Activated CD4-positive, alpha-beta T cell treated with anti-CD3 and anti-CD28 coated beads for 1 hour (primary cell): ENCODE data around the gene PPIB.
A peak's percentile ranks its signal among the peaks of the same experiment; 100 is the strongest.

Experiments used
- DNase-seq: peaks from one replicate; pipeline ENCODE4 v3.0.0-alpha.2; 2020

PPIB gene

DNA sequence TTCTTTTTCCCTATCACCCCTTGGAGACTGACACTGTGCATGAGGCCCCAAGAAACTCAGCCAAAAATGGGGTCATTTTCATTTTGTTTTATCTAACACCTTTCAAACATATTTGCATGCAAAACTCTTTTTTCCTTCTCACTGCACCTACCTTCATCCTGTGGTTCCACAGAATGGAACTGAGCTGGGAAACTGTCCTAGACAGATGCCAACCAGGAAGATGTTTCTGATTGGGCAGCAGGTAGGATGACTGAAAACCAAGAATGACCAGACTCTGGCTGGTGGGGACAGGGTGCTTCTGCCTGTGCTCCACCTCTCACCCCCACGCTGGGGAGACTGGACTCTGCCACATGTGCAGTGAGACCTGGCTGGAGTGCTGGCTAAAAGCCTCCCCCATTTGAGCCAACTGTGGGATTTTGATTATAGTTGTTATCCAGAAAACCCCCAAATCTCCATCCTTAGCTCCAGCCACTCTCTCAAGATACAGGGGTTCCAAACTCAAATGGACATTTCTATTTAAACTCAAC, 5.2 kb downstream of the PPIB start:
- no peak for DNase-seq

DNA sequence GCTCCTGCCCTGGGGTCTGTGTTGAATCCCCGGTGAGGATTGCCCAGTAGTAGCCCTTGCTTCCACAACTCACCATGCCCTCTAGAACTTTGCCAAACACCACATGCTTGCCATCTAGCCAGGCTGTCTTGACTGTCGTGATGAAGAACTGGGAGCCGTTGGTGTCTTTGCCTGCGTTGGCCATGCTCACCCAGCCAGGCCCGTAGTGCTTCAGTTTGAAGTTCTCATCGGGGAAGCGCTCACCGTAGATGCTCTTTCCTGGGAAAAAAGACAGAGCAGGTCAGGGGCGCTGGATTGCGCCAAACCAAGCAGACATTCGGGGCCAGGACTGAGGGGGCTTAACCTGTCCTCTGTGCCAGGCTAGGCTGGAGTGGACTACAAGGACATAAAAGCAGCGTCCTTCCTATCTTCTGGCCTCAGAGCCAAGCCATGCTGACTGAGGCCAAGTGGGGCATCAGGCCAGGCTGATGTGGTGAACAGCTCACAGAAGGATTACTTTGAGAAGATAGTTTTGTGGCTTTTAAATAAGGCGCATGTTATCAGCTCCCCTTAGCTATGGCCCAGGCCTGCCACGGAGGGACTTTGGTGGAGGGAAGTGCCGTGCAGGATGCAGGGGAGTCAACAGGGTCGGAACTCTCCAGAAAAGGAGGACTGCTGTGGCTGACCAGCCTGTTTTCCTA, 6.0 kb downstream of the PPIB start:
- no peak for DNase-seq

DNA sequence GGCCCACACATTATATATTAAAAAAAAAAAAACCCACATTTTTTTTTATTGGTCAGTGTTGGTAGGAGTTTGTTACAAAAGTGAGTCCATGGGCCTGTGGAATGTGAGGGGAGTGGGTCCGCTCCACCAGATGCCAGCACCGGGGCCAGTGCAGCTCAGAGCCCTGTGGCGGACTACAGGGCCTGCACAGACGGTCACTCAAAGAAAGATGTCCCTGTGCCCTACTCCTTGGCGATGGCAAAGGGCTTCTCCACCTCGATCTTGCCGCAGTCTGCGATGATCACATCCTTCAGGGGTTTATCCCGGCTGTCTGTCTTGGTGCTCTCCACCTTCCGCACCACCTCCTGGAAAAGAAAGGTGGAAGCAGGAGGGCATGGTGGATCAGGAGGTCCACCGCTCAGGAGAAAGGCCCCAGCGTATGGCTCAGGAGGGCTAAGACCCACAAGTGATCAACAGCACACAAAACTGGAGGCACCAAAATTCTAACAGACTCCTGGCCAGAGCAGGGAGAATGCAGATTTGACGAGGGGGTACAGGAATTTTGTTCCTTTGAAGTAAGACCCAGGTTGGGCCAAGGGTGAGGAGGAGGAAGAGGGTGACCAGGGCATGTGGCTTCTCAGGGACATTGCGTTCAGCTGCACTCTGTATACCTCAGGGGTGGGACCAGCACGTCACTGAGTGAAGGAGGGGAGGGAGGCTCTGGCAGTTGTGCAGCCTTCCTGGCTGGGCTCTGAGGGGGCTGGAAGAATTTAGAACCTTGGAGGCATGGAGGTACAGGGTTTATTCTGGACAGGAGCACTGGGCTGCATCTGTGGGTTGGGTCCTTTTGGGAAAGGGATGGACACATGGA, 6.8 kb downstream of the PPIB start:
- no peak for DNase-seq

DNA sequence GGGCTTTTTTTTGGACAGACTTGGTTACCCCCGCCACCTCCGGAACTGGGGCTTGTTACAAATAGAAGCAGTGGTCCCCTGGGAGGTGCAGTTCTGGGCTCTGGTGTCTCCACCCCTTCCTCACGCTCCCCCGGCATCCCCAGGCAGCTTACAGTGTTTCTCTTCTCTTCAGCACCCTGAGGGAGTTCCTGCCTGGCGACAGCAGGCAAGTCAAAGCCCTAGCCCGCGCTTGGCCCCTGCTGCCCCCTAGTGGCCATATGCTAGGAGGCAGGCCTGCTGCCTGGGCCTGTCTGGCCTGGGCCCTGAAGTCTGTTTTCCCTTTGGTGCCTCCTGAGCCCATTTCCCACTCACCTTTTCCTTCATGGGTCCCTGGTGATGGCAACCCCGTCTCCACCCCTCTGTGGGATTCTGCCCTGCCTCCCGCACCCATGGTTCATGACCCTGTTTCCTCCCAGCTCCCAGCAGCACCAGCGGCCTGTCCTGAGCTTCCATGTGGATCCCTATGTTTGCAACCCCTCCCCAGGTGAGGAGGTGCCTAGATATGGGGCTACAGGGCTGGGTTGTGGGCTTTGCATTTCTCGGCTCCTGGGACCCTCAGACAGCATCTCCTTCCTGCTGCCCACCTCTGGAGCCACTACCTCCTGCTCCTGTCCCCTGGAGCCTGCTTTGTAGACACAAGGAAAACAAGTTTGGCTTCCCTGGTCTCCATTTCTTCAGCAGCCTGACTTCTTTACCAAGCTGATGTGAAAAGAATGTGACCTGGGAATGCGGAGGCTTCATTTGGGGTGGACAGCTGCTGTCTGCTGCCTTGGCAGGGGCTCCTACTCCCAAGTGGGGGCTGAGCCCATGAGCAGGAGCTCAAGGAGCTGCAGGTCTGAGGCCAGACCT, 9.1 kb downstream of the PPIB start:
- DNase-seq, result peak; percentile 86

DNA sequence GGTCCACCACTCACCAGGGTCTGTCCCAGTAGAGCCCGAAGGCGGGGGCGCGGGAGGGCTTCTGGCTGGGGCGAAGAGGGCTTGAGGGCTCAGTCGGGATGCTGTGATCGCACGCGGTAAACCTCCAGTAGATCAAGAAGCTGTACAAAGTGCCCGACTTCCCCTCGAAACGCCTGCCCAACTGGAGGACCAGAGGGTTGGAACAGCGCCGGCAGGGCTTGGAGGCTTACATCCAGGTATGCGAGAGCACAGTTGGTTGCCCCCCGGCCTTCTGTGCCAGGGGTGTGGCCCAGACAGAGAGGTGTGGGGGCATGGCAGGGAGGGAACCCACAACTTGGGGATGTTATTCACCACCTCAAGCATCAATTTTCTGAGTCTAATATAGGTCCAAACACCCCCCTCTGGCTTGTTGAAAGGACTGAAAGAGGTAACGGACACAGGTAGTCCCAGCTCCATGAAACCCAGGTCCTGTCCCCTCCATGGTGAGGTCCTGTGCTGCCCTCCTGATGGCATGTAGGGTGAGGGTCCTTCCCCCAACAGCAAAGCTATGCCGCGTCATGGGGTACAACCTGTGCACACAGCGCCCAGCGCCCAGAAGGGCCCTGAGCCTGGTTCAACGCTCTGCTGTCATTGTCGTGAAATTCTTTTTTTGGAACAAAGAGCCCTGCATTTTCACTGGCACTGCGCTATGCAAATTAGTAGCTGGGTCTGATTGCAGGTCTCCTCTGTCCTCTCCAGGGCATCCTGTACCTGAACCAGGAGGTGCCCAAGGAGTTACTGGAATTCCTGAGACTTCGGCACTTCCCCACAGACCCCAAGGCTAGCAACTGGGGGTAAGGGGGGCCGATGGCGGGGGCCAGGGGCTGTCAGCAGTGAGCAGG, 10.1 kb downstream of the PPIB start:
- no peak for DNase-seq

DNA sequence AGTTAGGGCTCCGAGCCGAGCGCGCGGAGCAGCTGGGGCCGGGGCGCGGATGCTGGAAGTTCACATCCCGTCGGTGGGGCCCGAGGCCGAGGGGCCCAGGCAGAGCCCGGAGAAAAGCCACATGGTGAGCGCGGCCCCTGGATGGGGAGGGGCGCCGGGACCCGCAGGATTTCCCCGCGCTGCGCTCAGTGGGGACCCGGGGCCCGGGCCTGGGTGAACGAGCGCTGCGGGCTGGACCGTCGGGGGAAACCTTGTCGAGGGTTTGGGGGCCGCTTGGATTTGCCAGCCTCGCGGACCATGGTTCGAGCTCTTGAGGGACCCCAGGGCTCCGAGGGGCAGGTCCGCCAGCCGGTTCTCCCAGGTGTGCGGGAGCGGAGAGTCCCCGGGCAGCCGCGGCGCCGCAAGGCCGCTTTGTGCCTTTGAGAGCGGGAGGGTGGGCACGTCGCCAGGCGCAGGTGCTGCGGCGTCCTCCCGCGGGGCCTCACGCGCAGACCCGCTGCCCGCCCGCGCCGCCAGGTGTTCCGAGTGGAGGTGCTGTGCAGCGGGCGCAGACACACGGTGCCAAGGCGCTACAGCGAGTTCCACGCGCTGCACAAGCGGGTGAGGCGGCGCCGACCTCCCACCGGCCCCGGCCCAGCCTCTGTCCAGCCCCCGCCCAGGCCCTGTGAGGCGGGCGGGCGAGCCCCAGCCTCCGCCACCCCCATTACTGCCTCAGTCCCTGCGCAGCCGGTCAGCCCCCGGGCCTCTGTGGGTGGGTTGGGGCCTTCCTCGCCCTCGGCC, 10.9 kb downstream of the PPIB start, which contains the start of gene SNX22:
SNX22 (plus strand) TSS at position 5 of the 780 bp plus-strand sequence; CDS start at position 50, 45 bp downstream.
- no peak for DNase-seq

DNA sequence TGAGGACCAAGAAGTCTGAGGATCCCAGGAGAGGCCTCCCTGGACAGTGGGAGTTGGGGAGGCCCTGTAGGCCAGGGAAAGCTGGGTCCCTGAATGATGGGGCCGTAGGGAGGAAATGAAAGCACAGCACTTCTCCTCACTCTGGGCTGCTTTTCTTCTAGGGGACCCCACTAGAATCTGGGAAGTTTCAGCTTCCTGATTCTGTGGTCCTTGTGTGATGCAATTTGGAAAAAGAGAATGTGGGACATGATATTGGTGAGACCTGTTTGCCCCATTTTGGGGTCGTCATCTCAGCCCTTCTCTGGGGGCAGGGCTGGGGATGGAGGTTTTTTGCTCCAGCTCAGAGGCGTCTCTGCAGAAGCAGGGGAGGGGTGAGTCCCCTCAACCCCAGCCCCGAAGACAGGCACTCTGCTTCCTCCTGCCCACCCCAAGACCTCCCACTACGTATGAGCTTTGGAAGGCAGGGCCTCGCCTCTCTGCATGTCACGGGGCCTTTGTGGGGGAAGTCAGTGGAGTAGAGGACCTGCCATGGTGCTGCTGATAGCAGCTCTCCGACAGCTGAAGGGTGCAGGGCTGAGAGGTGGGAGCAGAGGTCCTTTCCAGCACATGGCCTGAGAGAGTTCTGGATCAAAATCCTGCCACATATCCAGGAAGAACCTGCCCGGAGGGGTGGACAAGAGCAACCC, 12.8 kb downstream of the PPIB start:
- no peak for DNase-seq

DNA sequence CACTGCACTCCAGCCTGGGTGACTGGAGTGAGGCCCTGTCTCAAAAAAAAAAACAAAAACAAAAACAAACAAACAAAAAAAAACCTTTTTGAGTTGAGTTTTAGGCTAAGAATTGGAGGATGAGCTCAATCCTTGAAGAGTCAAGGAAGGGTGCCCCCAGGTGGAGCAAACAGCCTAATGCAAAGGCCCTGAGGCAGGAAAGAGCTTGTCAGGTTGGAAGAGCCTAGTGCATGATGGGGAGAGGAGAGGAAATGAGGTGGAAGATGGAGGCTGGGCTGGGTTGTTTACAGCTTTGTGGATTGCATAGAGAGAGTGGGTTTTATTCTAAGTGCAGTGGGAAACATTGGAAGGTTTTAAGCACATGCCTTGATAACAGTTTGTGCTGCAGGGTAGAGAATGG, 13.4 kb downstream of the PPIB start:
- no peak for DNase-seq

DNA sequence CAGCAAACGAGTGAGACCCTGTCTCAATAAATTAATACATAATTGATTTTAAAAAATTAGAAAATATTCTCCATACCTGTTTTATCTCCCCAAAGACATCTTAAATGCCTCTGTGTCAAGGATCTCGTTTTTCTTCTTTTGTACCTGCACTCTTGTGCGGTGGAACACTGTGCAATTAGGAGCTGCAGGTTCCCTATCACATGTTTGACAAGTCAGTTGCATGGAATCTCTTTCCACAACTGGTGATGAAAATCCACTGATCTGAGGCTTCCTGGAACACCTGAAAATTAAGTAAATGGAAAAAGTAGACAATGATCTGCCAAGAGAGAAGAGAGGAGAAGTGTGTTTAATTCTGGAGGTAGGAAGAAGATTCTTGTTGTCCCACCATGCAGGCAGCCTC, 14.2 kb downstream of the PPIB start:
- no peak for DNase-seq

DNA sequence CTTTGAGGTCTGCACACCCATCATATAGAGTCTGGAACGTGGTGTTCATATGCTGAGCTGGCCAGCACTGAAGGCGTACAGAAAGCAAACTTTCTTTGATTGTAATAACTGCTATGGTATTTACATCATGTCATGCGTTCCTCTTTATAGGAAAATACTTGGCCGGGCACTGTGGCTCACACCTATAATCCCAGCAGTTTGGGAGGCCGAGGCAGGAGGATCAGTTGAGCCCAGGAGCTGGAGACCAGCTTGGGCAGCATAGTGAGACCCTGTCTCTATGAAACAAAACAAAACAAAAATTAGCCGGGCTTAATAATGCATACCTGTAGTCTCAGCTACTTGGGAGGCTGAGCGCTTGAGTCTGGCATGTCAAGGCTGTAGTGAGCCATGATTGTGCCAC, 14.7 kb downstream of the PPIB start:
- DNase-seq, result no peak

DNA sequence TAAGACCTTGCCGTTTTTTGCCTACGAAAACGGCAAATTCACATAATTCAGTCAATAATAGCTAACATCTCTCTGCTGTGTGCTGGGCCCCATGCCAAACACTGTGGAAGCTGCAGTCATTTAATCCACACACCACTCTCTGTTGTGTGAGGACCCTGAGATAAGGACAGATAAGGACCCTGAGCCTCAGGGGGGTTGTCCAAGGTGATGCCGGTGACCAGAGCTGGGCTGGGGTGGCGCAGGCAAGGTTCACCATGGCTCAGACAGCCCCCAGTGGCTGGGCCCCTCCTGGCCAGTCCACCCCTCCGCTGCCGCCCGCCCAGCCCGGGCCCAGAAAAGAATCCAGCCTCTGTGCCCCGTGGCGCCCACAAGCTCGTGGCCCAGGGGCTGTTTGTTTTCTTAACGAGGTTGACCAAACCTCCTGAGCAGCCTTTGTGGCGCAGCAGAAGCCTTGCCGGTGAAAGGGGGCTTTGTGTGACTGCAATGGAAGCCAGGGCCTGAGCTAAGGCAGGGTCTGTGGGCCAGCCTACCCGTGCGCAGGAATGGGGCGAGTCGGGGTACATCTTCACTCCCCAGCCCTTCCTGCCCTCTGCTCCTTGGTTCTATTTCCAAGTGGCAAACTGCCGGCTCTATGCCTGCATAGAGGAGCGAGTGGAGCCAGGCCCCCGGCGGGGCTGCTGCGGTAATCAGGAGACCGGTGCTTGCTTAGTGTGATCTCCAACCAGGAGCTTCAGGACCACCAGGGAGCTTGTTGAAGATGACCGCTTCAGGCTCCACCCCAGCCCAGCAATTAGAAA, 15.7 kb downstream of the PPIB start:
- DNase-seq, result no peak

DNA sequence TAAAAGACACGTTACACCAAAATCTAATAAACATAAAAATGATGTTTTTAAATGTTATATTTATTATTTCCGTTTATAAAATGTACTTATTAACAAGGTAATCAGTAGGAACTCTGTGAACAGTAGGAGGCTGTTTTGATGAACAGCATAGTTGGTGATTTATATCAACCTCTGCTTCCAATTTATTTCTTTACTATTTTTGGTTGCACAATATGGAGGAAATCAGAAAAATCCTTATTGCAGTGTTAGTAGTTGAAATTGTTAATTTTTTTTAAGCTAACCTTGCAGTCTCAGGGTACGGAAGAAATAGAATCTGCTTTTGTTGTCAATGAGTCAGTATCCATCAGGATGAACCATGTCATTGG, 16.3 kb downstream of the PPIB start:
- DNase-seq, result no peak

DNA sequence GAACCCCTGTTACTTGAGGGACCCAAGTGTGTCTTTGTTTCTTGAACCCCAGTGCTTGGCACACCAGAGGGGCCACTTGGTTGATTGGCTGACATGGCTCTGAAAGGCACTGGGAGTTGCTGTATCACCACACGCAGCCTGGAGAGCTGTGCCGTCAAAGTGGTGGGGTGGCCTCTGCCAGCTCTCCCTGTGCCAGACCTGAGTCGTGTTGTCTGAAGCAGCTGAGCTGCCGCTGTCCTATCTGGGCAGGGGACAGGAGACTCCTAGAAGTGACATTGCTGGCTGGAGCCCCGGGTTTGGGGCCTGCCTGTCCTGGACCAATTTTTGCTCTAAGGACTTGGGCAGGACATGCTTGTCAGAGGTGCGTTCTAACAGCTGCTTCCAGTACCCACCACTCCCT, 16.8 kb downstream of the PPIB start:
- DNase-seq, result no peak

DNA sequence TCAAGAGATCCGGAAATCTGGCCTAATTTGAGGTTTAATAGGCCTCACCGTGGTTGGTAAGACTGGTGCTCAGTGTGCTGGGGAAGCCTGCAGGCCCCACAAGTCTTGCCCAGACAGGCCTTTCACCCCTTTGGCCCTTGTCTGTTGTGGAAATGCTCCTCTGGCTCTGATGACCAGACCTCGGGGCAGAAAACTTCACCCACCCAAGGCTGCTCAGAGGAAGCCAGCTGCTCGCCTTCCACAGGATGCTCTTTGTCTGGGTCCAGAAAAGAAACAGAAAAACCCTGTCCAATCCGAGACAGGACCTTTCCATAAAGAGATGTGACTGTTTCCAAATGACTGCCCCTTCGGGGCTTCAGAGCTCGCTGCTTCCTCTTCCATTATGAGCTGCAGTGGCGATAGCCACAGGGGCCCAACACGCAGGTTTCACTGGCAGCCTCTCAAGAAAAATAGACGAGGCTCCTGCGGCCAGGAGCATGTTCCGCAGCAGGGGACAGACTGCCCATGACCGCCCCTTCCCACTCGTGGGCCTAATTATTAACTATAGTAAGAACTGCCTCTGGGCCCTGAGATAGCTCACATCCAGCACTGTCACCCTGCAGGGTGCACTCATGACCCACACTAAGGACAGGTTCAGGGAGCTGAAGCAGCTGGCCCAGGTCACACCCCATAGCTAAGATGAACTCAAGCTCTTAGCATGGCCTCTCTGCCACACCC, 18.1 kb downstream of the PPIB start:
- DNase-seq, result no peak

DNA sequence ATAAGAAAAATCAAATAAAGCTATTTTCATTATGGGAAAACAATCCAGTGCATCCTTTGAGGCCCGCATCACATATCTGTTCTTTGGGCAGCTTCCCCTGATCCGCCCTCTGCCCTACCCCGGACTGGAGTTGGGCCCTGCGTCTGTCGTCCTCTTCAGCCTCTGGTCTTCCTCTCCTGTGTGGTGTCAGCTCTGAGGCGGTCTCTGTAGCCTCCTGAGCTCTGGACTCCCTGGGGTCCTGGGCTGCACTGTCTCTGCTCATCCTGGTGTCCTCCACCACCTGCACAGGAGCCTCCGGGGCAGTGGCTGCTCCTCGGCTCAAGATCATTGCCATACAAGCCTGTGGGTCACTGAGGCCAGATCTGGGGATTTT, 18.6 kb downstream of the PPIB start:
- no peak for DNase-seq

DNA sequence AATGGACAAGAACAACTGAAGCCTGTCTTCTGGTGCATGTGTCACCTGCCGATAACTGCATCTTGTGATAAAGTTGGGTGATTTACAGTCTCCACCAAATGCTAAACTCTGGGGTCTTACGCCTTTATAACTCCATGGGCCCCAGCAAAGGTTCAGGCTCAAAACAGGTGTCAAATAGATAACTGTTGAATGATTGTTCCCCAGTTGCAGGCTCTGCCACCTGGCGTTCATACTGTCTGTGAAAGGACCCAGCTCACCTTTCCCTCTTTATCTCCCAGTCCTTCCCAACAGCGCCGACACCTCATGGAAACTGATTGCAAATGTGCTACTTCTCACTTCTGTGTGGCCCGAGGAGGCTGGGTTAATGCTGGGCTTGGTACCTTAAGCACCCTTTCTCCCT, 19.5 kb downstream of the PPIB start:
- no peak for DNase-seq

DNA sequence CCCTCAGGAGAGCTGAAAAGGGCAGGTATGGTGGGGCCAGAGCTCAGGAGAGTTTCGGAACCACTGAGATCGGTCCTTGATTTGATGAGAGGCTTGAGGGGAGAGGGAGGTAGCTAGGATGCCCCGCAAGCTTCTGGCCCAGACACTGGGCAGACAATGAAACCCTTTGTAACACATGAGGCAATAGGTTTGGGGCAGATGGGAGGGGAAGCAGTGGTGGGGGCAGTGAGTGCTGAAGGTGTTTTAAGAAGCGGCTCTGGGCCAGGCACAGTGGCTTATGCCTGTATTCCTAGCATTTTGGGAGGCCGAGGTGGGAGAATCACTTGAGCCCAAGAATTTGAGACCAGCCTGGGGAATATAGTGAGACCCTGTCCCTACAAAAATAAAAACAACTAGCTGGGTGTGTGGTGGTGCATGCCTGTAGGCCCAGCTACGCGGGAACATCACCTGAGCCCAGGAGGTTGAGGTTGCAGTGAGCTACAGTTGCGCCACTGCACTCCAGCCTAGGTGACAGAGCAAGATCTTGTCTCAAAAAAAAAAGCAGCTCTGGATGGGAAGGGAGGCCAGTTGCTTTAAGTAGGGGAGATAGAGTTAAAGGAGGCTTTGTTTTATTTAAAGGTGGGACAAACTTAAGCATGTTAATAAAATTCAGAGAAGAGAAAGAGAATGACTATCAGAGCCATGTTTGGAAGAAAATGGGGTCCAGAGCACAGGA, 20.9 kb downstream of the PPIB start:
- no peak for DNase-seq

DNA sequence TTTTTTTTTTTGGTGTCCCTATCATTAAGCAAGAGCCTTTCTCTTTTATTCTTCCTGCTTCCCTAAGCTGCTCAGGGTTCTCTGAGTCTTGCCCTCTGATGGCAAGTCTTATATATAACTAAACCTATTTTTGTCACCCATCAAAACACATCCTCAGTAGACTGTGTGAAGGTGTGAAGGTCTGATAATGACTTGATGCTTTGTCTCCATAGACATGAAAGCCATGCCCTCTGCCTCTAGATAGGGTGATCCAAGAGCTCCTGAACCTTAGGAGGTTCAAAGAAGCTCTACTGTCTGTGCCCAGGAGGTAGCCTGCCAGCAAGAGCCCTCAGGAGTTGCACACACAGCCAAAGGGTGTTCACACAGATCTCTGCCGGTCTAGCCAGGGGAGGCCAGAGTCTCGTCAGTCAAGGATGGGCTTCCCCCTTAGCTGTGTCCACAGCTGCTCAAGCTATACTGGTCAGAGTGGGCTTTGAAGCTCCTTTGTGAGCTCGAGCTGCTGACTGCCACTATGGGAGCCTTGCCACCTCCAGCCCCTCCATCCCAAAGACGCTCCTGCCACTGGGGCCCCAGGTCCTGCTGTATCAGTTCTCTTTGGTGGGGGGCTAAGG, 24.4 kb downstream of the PPIB start:
- no peak for DNase-seq
